Cardiac septum (tissue), 1 donor: Measurements from ENCODE around the gene FBLL1. TPM values are rescaled to one million over a fixed set of nuclear protein-coding genes. Genes with fewer than 3 reads are reported as not detected.

Experiments
- microRNA-seq: library from miRNA; unstranded; fragments of <30 nt; microRNA quantifications from one replicate; pipeline ENCODE4 v1.2.0, GENCODE V29; 2020
- total RNA-seq: library from RNA; stranded (reverse); fragmentation: NEBNext Ultra II Directional; extraction: Animal tissue kit (Norgen Biotek cat#: 25700); gene quantifications from one replicate; pipeline ENCODE4 v1.2.1, GENCODE V29; 2021
- donor health status: DM: no; HTN: no; CAD: no.

Gene FBLL1
- total RNA-seq, 1 donor from 2014 or later: 1.5 TPM

Small RNA genes within 50 kb of the gene (microRNA-seq; reads per million reads assigned to microRNA genes)
- not detected for gene MIR103A1
- gene MIR103B1: not detected

Other genes with a start within 250 kb of the FBLL1 start
- gene WWC1, start 237.7 kb upstream of the FBLL1 start, total RNA-seq: 0.51 TPM
- 47.4 TPM for gene RARS1, start 42.8 kb upstream of the FBLL1 start, total RNA-seq
- 44.9 TPM for gene PANK3, start 50.1 kb downstream of the FBLL1 start, total RNA-seq